Measurements from ENCODE around the gene DDB1. TPM values are rescaled to one million over a fixed set of nuclear protein-coding genes. Genes with fewer than 3 reads are reported as not detected.

Gene DDB1
- total RNA-seq, result 383 and 419 TPM in 2 replicates

- peak; percentile 62 for DNase-seq (ENCODE audit: low read depth, low spot score)
These were observed at the start of gene DDB1, which contains the start of gene TKFC for GRCh38 chr11:61332797-61333549. Gene DDB1 (minus strand): TSS chr11:61333105. CDS start chr11:61332968, 137 bp downstream. Gene TKFC (plus strand): TSS chr11:61333228. CDS start chr11:61334729, 1,501 bp downstream.

GRCh38 chr11:61380884-61381283 is 48.0 kb upstream of the DDB1 start:
- DNase-seq (ENCODE audit: low read depth, low spot score), result no peak

- no peak for DNase-seq (ENCODE audit: low read depth, low spot score)
These were observed 45.9 kb upstream of the DDB1 start for GRCh38 chr11:61378713-61379313.

GRCh38 chr11:61377461-61378160 is 44.7 kb upstream of the DDB1 start:
- DNase-seq (ENCODE audit: low read depth, low spot score), result no peak

- no peak for DNase-seq (ENCODE audit: low read depth, low spot score)
These were observed 42.8 kb upstream of the DDB1 start for GRCh38 chr11:61375761-61376108.

GRCh38 chr11:61372659-61373420 is 39.9 kb upstream of the DDB1 start:
- DNase-seq (ENCODE audit: low read depth, low spot score), result no peak

- DNase-seq (ENCODE audit: low read depth, low spot score), result no peak
These were observed 37.6 kb upstream of the DDB1 start for GRCh38 chr11:61370349-61371005.

- no peak for DNase-seq (ENCODE audit: low read depth, low spot score)
These were observed 36.8 kb upstream of the DDB1 start for GRCh38 chr11:61369372-61370348.

- no peak for DNase-seq (ENCODE audit: low read depth, low spot score)
These were observed 35.7 kb upstream of the DDB1 start for GRCh38 chr11:61368646-61369045.

- no peak for DNase-seq (ENCODE audit: low read depth, low spot score)
These were observed 34.5 kb upstream of the DDB1 start for GRCh38 chr11:61367406-61367805.

- no peak for DNase-seq (ENCODE audit: low read depth, low spot score)
These were observed 31.2 kb upstream of the DDB1 start for GRCh38 chr11:61364012-61364675.

GRCh38 chr11:61362542-61362875 is 29.6 kb upstream of the DDB1 start:
- DNase-seq (ENCODE audit: low read depth, low spot score), result no peak

- peak; percentile 74 for DNase-seq (ENCODE audit: low read depth, low spot score)
These were observed 29.0 kb upstream of the DDB1 start, which contains the start of the genes CYB561A3 and TMEM138 for GRCh38 chr11:61361741-61362541. Gene CYB561A3 (minus strand): TSS chr11:61361882. CDS start chr11:61356713, 5,169 bp downstream. Gene TMEM138 (plus strand): TSS chr11:61362374. CDS start chr11:61364391, 2,017 bp downstream.

GRCh38 chr11:61361237-61361740 is 28.4 kb upstream of the DDB1 start:
- no peak for DNase-seq (ENCODE audit: low read depth, low spot score)

- no peak for DNase-seq (ENCODE audit: low read depth, low spot score)
These were observed 26.6 kb upstream of the DDB1 start for GRCh38 chr11:61359516-61359915.

GRCh38 chr11:61358566-61358965 is 25.7 kb upstream of the DDB1 start:
- no peak for DNase-seq (ENCODE audit: low read depth, low spot score)

GRCh38 chr11:61357894-61358239 is 25.0 kb upstream of the DDB1 start:
- DNase-seq (ENCODE audit: low read depth, low spot score), result no peak

- no peak for DNase-seq (ENCODE audit: low read depth, low spot score)
These were observed 24.5 kb upstream of the DDB1 start for GRCh38 chr11:61357233-61357893.

All from pulmonary artery endothelial cell (primary cell).